ENCODE data around the gene RNU4-1.

GRCh38 chr12:120261951-120262851 is 30.8 kb downstream of the RNU4-1 start:
- TF ChIP-seq CTCF (IDR thresholded peaks at IDR 0.05 in 8 of 11, conservative IDR thresholded peaks at IDR 0.05 in 3 of 11) (no peak), POLR2A (IDR thresholded peaks at IDR 0.05) (no peak)
